Nephron (organoid): ENCODE data around the gene TXK.

Experiments
- H3K27ac Mint-ChIP-seq, 3 experiments: 2 replicates each; pipeline ENCODE4 v1.8.0; 2020; ENCODE audit warnings: mixed read lengths in 3 of 3, mild to moderate bottlenecking in 2 of 3, moderate library complexity in 1 of 3
- H3K27me3 Mint-ChIP-seq: 2 replicates; pipeline ENCODE4 v1.8.0; 2021; ENCODE audit warnings: low read depth, mild to moderate bottlenecking, moderate library complexity, mixed read lengths
- H3K36me3 Mint-ChIP-seq: 2 replicates; pipeline ENCODE4 v1.8.0; 2020; ENCODE audit warnings: low read depth, mixed read lengths
- H3K4me1 Mint-ChIP-seq: 2 replicates; pipeline ENCODE4 v1.8.0; 2020; ENCODE audit warnings: mixed read lengths
- H3K4me3 Mint-ChIP-seq, 3 experiments: 2 replicates each; pipeline ENCODE4 v1.8.0; 2020; ENCODE audit warnings: mild to moderate bottlenecking in 3 of 3, mixed read lengths in 3 of 3, moderate library complexity in 2 of 3
- H3K9me3 Mint-ChIP-seq: 2 replicates; pipeline ENCODE4 v1.8.0; 2020; ENCODE audit warnings: mixed read lengths
- TF ChIP-seq, protein P1 (sequence below), 3 experiments: fragments of 200-600 bp; sonication (generic); IDR thresholded peaks; one replicate each; pipeline ENCODE4 v1.5.0; 2021; ENCODE audit warnings: antibody characterized with exemption in 3 of 3; ENCODE audit not compliant: unreplicated experiment in 3 of 3

The TXK gene

DNA sequence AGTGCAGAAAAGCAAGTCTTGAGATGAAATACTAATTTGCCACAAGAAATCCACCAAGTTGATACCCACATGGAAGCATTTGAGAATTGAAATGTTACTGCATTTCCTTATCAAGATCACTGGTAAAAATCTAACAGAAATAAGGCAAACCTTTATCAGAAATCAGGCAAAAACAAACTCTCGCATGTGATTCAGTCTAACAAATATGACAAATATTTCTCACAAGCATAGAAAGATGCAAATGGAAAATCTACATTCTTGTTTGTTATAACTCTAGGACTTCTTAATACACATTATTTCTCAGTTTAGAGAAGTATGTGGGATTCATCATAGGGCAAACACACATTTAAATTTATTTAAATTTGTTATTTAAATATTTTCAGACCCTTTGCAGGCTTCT, 52.9 kb downstream of the TXK start:
- Mint-ChIP-seq H3K36me3 (no peaks in the 10 kb centered on the region), H3K27me3 (no peaks in the 10 kb centered on the region), H3K4me1 (peaks cover 5% of the 10 kb centered on the region), H3K27ac (no peak overlapping the region), H3K4me3 (no peak overlapping the region), H3K9me3 (no peaks in the 10 kb centered on the region)
- TF ChIP-seq, protein P1, sequence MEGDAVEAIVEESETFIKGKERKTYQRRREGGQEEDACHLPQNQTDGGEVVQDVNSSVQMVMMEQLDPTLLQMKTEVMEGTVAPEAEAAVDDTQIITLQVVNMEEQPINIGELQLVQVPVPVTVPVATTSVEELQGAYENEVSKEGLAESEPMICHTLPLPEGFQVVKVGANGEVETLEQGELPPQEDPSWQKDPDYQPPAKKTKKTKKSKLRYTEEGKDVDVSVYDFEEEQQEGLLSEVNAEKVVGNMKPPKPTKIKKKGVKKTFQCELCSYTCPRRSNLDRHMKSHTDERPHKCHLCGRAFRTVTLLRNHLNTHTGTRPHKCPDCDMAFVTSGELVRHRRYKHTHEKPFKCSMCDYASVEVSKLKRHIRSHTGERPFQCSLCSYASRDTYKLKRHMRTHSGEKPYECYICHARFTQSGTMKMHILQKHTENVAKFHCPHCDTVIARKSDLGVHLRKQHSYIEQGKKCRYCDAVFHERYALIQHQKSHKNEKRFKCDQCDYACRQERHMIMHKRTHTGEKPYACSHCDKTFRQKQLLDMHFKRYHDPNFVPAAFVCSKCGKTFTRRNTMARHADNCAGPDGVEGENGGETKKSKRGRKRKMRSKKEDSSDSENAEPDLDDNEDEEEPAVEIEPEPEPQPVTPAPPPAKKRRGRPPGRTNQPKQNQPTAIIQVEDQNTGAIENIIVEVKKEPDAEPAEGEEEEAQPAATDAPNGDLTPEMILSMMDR (IDR thresholded peaks at IDR 0.05; ENCODE audit: unreplicated experiment in 3 of 3), result no peak

DNA sequence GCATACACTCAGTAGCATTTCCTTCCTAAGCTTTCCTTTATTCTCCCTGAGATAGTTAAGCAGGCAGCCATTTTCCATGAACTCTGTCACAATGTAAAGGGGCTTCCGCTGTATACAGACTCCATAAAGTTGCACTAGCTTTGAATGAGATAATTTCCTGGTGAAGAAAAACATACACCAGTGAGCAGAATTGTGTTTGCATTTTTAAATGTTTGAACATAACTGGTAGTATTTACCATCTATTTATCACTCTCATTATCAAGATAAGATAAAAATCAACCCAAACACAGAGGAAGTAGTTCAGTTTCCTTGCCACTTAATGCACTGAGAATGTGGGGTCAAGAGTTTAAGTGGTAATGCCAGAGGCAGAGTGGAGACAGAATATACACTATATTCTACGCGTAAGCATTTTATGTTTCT, 54.1 kb downstream of the TXK start:
- peak overlapping the region in 2 of 3 experiments; percentile 36 to 58 for H3K27ac Mint-ChIP-seq
- no peaks in the 10 kb centered on the region for H3K9me3 Mint-ChIP-seq
- H3K4me1 Mint-ChIP-seq, result peaks cover 5% of the 10 kb centered on the region
- no peaks in the 10 kb centered on the region for H3K27me3 Mint-ChIP-seq
- H3K36me3 Mint-ChIP-seq, result no peaks in the 10 kb centered on the region
- H3K4me3 Mint-ChIP-seq, result no peak overlapping the region
- TF ChIP-seq, protein P1 (IDR thresholded peaks at IDR 0.05; ENCODE audit: unreplicated experiment in 3 of 3), result no peak

DNA sequence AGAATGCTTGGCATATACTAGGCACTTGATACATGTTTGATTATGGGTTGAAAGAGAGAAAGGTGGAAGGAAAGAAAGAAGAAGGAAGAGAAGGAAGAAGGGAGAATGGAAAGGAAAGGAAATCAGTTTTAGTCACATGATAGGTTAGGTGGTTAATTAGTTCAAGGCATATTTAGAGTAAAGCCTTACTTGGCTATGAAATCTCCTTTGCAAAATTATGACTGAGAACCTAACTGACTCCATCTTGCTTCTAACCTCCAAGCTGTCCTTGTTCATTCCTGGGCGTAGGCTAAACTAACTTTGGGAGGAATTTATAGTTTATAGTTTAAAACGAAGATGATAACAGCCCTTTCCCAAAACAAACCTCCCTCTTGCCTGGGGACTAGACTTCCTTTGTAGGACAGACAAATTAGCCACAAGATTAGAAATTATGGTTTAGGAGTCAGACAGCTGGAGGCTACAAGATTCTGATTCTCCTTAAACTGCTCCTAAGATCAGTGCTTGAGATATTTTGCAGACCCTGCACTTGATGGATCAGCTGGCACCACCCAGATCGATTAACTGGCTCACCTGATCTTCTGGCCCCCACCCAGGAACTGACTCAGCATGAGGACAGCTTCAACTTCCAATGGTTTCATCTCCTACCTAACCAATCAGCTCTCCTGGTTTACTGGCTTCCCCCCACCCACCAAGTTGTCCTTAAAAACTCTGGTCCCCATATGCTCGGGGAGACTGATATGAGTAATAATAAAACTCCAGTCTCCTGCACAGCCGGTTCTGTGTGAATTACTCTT, 55.0 kb downstream of the TXK start:
- Mint-ChIP-seq H3K4me1 (peaks cover 5% of the 10 kb centered on the region), H3K27ac (no peak overlapping the region), H3K4me3 (no peak overlapping the region), H3K9me3 (no peaks in the 10 kb centered on the region), H3K36me3 (no peaks in the 10 kb centered on the region), H3K27me3 (no peaks in the 10 kb centered on the region)
- TF ChIP-seq, protein P1 (IDR thresholded peaks at IDR 0.05; ENCODE audit: unreplicated experiment in 3 of 3), result no peak

DNA sequence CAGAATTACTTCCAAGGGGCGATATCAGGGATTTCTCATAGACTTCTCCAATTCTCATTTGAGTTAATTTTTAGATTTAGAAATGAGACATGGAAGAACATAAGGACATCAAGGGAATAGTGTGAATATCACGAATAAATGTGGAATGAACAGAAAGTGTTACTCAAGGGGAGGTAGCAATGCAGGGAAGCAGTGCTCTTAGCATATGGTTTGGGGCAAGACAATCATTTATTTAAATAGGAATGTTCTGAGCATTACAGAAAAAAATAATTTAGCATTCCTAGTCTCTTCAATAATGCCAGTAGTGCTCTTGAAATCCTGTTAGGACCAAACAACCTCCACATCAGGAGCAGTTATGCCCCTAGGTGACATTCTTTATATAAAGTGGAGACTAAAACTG, 55.6 kb downstream of the TXK start:
- Mint-ChIP-seq H3K4me3 (no peak overlapping the region), H3K4me1 (peaks cover 5% of the 10 kb centered on the region)

DNA sequence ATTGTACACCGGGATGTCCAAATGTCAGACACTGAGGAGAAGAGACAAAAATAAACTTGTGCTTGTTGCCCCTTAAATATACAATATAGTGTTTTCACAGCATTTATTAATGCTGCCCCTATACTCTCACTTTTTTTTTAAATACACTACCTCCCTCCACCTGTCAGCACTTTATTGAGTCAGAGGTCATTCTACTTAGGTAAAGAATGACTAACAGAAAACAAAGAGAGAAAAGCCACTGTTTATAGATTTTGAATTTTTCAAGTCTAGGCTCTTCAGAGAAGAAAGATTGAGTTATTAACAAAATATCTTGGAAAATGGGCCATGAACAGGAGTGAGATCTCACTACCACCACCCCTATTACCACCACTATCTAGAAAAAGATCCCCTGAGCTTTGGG, 59.4 kb downstream of the TXK start:
- no peaks in the 10 kb centered on the region for H3K27me3 Mint-ChIP-seq
- TF ChIP-seq, protein P1 (IDR thresholded peaks at IDR 0.05; ENCODE audit: unreplicated experiment in 3 of 3), result no peak
- no peaks in the 10 kb centered on the region for H3K36me3 Mint-ChIP-seq

More for the DNA sequence above, 55.6 kb downstream of the TXK start:
- H3K9me3 Mint-ChIP-seq, result no peaks in the 10 kb centered on the region
- H3K27ac Mint-ChIP-seq, result no peak overlapping the region
- H3K36me3 Mint-ChIP-seq, result no peaks in the 10 kb centered on the region
- no peaks in the 10 kb centered on the region for H3K27me3 Mint-ChIP-seq
- TF ChIP-seq, protein P1 (IDR thresholded peaks at IDR 0.05; ENCODE audit: unreplicated experiment in 3 of 3), result no peak

DNA sequence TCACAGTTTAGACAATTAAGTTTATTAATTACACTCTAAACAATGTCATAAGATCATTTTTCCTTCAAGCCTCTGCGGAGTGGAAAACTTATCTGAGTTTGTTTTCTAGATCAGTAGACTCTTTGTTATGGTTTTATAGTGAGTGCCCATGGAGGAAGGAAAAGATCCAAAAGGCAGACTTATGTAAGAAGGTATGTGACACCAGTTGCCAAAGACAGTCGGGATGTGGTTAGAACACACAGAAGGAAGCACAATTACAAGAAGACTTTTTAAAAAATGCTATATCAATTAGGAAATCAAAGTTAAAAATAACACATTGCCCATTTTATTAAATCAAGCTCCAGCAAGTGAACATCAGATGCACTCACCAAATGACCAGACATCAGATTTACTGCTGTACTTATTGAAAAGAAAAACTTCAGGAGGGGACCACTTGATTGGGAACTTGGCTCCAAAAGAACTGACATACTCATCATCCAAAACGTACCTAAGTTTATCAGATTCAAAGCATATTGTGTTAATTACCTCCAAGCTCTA, 60.4 kb downstream of the TXK start:
- Mint-ChIP-seq H3K4me3 (no peak overlapping the region), H3K36me3 (no peaks in the 10 kb centered on the region), H3K27me3 (no peaks in the 10 kb centered on the region), H3K27ac (no peak overlapping the region), H3K9me3 (no peaks in the 10 kb centered on the region), H3K4me1 (no peaks in the 10 kb centered on the region)
- TF ChIP-seq, protein P1 (IDR thresholded peaks at IDR 0.05; ENCODE audit: unreplicated experiment in 3 of 3), result no peak

More for the DNA sequence above, 59.4 kb downstream of the TXK start:
- H3K4me3 Mint-ChIP-seq, result no peak overlapping the region
- H3K9me3 Mint-ChIP-seq, result no peaks in the 10 kb centered on the region
- H3K27ac Mint-ChIP-seq, result no peak overlapping the region
- H3K4me1 Mint-ChIP-seq, result no peaks in the 10 kb centered on the region
